Activated T-cell treated with anti-CD3 and anti-CD28 coated beads, Interleukin-2, amount 50 U/mL, for 72 hours (primary cell): ENCODE data around the gene CYB561. TPM values are rescaled to one million over a fixed set of nuclear protein-coding genes. Genes with fewer than 3 reads are reported as not detected.

Experiments
- ATAC-seq, 2 donors: fragments of 150-1000 bp; cut with Tn5 transposase; replicated peaks in 1 of 2; 2 replicates each; pipeline ENCODE4 v1.10.0; 2021; ENCODE audit warnings: moderate library complexity in 2 of 2, mild to moderate bottlenecking in 1 of 2
- DNase-seq, 2 donors: peaks; one replicate each; pipeline ENCODE4 v3.0.0; 2021 to 2022; ENCODE audit warnings: mixed read lengths in 1 of 2
- H3K27ac Mint-ChIP-seq: one replicate; pipeline ENCODE4 v1.8.0; 2022; ENCODE audit warnings: mild to moderate bottlenecking, moderate library complexity, mixed read lengths
- H3K27me3 Mint-ChIP-seq: one replicate; pipeline ENCODE4 v1.8.0; 2022; ENCODE audit warnings: low read depth, mixed read lengths
- H3K36me3 Mint-ChIP-seq, 2 donors: one replicate each; pipeline ENCODE4 v1.8.0; 2022; ENCODE audit warnings: mixed read lengths in 2 of 2, mild to moderate bottlenecking in 1 of 2; ENCODE audit not compliant: insufficient read depth in 2 of 2
- H3K4me1 Mint-ChIP-seq: one replicate; pipeline ENCODE4 v1.8.0; 2022; ENCODE audit warnings: low read depth, mixed read lengths
- H3K4me3 Mint-ChIP-seq, 2 donors: one replicate each; pipeline ENCODE4 v1.8.0; 2022; ENCODE audit warnings: mild to moderate bottlenecking in 2 of 2, mixed read lengths in 2 of 2, moderate library complexity in 2 of 2
- H3K9me3 Mint-ChIP-seq, 2 donors: one replicate each; pipeline ENCODE4 v1.8.0; 2022; ENCODE audit warnings: mixed read lengths in 2 of 2
- total RNA-seq, 2 donors: library from RNA; stranded (reverse); gene quantifications; one replicate each; pipeline ENCODE4 v1.2.3, GENCODE V29; 2022

The CYB561 gene
- total RNA-seq, 2 donors from 2014 or later = 4.7 to 10.2 TPM

GRCh38 chr17:63452046-63452961, 6.2 kb upstream of the CYB561 start:
- ATAC-seq (no peak), DNase-seq (no peak)
- H3K27me3 Mint-ChIP-seq = peaks cover 7% of the 10 kb centered on the region
- no peak overlapping the region for H3K4me3 Mint-ChIP-seq
- no peak overlapping the region for H3K27ac Mint-ChIP-seq
- no peaks in the 10 kb centered on the region for H3K36me3 Mint-ChIP-seq
- H3K4me1 Mint-ChIP-seq = peaks cover 13% of the 10 kb centered on the region
- H3K9me3 Mint-ChIP-seq = no peaks in the 10 kb centered on the region

DNA sequence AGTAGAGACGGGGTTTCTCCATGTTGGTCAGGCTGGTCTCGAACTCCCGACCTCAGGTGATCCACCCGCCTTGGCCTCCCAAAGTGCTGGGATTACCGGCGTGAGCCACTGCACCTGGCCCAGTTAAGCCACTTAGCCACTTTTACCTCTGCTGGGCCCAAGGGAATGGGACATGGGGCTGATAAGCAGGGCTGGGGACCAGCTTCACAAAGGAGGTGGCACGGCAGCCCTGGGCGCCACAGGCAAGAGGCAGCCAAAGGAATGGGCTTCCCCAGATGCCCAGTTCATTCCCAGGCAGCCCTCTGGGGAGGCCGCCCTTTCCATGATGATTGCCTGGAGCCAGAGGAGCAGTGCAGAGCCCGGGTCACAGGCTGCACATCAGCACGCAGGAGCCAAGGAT, 5.0 kb upstream of the CYB561 start:
- Mint-ChIP-seq H3K36me3 (no peaks in the 10 kb centered on the region), H3K27me3 (peaks cover 7% of the 10 kb centered on the region), H3K4me1 (peaks cover 16% of the 10 kb centered on the region), H3K4me3 (no peak overlapping the region), H3K9me3 (no peaks in the 10 kb centered on the region), H3K27ac (no peak overlapping the region)
- DNase-seq (no peak), ATAC-seq (no peak)

DNA sequence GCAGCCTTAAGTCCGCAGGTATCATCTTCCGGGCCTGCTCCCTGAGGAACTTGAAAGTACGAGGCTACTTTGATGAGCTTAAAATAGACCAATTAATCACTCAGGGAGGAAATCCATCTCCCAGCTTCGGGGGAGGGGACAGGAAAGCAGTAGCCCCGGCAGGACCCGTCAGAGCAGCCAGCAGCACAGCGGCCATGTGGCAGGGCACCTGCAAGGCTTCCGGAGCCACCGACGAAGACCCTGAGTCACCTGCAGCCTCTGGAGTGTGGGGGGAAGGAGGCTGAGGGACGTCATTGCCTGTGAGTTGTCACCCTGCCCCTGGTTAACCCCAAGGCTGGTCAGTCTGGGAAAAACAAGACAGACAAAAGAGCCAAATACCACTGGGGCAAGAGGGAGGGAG, 4.4 kb upstream of the CYB561 start:
- DNase-seq = peak in 1 of 2 donors; percentile 24
- Mint-ChIP-seq H3K27ac (no peak overlapping the region), H3K9me3 (no peaks in the 10 kb centered on the region), H3K4me3 (no peak overlapping the region), H3K27me3 (peaks cover 7% of the 10 kb centered on the region), H3K4me1 (peaks cover 16% of the 10 kb centered on the region), H3K36me3 (no peaks in the 10 kb centered on the region)
- no peak for ATAC-seq

DNA sequence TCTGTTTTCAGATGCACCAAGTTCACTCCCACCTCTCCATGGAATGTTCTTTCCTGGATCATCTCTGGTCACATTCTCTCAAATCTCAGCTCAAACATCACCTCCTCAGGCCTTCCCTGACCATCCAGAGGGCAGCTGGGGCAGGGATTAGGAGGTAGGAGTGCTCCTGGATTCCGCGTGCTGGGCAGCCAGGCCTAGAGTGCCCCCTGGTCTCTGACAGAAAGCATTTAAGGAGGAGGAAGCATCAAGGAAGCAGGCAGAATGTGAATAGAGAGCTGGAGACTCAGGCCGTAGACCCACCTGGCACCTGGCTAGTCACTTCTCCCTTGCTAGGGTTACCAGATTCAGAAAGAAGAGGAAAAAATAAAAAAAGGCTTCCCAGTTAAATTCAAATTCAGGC, 2.5 kb upstream of the CYB561 start:
- ATAC-seq (no peak), DNase-seq (no peak)
- Mint-ChIP-seq H3K4me1 (peaks cover 16% of the 10 kb centered on the region), H3K9me3 (no peaks in the 10 kb centered on the region), H3K27me3 (peaks cover 7% of the 10 kb centered on the region), H3K36me3 (no peaks in the 10 kb centered on the region), H3K4me3 (peak overlapping the region in 1 of 2 donors; percentile 35), H3K27ac (peak overlapping the region; percentile 77)

- Mint-ChIP-seq H3K9me3 (no peaks in the 10 kb centered on the region), H3K27ac (peak overlapping the region; percentile 39), H3K36me3 (no peaks in the 10 kb centered on the region), H3K4me1 (peaks cover 19% of the 10 kb centered on the region), H3K27me3 (peaks cover 7% of the 10 kb centered on the region), H3K4me3 (peak overlapping the region; percentile 59 to 63)
- DNase-seq (no peak), ATAC-seq (no peak)
These were observed 1.4 kb upstream of the CYB561 start for GRCh38 chr17:63447471-63448009.

DNA sequence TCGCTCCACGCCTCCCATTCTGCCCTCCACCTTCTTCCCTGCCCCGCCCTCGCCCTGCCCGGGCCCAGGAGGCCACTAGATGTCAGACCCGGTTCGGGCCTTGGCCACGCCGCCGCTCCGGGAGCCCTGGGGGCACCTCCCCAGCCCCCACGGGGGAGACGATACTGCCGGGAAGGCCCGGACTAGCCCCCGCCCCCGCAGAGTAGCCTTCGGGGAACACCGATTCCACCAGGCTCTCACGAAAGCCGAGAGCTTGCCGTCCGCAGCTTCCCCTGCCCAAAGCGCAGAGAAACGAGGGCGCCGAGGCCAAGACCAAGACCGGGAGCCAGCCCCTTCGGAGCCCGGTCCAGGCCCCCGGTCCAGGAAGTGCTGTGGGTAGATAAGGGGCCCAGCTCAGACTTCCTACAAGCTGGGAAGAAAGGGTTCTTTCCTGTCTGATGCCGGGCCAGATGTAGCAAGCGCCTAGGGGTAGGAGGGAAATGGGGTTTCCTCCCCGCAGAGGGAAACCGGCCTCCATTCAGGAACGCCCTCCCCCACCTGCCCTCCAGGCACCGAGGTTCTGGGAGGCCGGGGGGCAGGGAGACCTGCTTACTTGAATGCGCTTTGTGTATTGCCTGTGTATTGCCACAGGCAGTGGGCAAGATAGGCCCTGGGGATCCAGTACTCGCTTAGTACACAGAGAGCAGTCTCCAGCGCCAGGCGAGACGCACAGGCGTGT, 806 bp upstream of the CYB561 start:
- H3K9me3 Mint-ChIP-seq = no peaks in the 10 kb centered on the region
- H3K4me3 Mint-ChIP-seq = peak overlapping the region; percentile 59 to 63
- H3K4me1 Mint-ChIP-seq = peaks cover 22% of the 10 kb centered on the region
- DNase-seq (peak; percentile 51 to 64), ATAC-seq (peak; percentile 18 to 30)
- H3K36me3 Mint-ChIP-seq = no peaks in the 10 kb centered on the region
- peak overlapping the region; percentile 39 for H3K27ac Mint-ChIP-seq
- H3K27me3 Mint-ChIP-seq = peaks cover 4% of the 10 kb centered on the region

DNA sequence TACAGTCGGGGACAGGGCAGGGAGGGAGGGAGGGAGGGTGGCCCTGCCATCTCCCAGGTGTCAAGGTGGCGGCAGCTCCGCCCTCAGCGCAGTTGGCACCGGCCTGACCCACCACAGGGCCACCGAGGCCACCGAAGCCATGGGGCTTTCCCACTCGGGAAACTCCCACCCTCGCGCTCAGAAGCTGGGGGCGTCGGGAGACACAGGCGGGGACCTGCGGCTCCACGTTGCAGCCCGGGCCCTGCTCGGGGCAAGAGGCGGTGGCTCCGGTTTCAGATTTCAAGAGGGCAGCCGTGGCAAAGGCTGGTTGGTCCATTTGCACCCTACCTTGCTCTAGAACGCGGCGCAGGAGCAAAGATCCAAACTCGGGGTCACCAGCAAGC, 544 bp downstream of the CYB561 start:
- peak; percentile 16 to 25 for ATAC-seq
- peak; percentile 46 to 56 for DNase-seq
- peak overlapping the region; percentile 28 for H3K27ac Mint-ChIP-seq
- H3K27me3 Mint-ChIP-seq = no peaks in the 10 kb centered on the region
- peaks cover 24% of the 10 kb centered on the region for H3K4me1 Mint-ChIP-seq
- H3K4me3 Mint-ChIP-seq = peak overlapping the region; percentile 62 to 68
- no peaks in the 10 kb centered on the region for H3K9me3 Mint-ChIP-seq
- no peaks in the 10 kb centered on the region for H3K36me3 Mint-ChIP-seq

- ATAC-seq (no peak), DNase-seq (no peak)
- Mint-ChIP-seq H3K27ac (peak overlapping the region; percentile 45), H3K4me1 (peaks cover 24% of the 10 kb centered on the region), H3K9me3 (no peaks in the 10 kb centered on the region), H3K27me3 (no peaks in the 10 kb centered on the region), H3K36me3 (no peaks in the 10 kb centered on the region), H3K4me3 (peak overlapping the region; percentile 62 to 68)
These were observed 1.0 kb downstream of the CYB561 start for GRCh38 chr17:63445065-63445464.

DNA sequence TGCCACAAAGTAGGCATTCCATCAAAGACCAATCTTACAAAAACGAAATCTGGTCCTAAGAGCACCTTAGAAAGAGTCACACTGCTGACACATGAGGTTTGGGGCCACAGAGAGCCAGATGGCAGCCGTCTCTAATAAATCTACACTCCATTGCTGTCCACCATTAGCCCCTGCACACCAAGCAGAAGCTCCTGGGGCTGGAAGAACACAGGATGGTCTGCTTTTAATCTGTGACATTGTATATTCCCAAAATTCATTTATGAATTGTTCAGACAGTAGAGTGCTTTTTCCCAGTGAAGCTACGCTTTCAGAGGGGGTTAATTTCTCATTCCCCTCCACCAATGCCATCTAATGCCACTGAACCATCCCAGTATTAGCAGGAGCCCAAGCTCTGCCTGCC, 1.6 kb downstream of the CYB561 start:
- peak overlapping the region; percentile 62 to 68 for H3K4me3 Mint-ChIP-seq
- no peaks in the 10 kb centered on the region for H3K27me3 Mint-ChIP-seq
- DNase-seq (no peak), ATAC-seq (no peak)
- no peaks in the 10 kb centered on the region for H3K36me3 Mint-ChIP-seq
- peaks cover 27% of the 10 kb centered on the region for H3K4me1 Mint-ChIP-seq
- no peaks in the 10 kb centered on the region for H3K9me3 Mint-ChIP-seq
- H3K27ac Mint-ChIP-seq = no peak overlapping the region

DNA sequence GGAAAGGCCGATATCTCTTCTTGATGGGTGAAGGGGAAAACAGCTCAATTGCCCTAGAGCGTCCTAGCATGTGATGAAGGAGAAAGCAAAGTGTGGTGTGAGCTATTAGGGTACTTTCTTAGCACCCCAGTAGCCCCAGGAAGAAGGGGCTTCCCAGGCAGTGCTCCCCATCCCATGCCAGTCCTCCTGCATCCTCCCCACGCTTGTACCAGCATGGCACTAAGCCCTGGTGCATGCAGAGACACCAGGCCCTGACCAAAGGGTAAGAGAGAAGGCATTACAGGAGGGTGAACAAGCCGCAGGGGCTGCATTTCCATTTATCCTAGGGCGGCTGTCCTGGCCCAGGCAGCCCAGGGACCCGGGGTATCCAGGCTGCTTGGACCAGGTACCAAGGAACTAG, 3.1 kb downstream of the CYB561 start:
- DNase-seq = no peak
- Mint-ChIP-seq H3K36me3 (no peaks in the 10 kb centered on the region), H3K27ac (no peak overlapping the region)

DNA sequence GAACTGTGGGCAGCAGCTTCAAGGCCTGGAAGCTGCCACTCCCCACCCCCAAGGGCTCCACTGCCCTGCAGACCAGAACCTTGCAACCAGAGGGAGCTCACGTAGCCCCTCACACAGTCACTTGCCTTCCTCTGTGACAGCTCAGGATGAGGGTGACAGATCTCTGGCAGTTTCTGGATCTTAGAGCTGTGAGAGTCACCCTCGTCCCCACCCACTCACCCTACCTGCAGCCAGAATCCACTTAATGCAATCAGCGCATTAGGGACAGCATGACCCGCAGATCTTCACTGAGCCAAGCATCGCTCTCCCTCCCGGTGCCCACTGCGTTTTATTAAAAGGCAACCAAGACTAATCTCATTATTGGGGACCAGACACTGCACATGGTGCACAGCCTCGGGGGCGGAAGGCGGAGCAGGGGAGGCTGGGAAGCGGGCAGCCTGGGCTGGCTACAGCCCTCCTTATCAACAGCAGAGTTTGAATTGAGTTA, 3.5 kb downstream of the CYB561 start:
- H3K9me3 Mint-ChIP-seq = no peaks in the 10 kb centered on the region
- H3K36me3 Mint-ChIP-seq = no peaks in the 10 kb centered on the region
- peak; percentile 16 to 25 for ATAC-seq
- DNase-seq = peak; percentile 25 to 27
- no peaks in the 10 kb centered on the region for H3K27me3 Mint-ChIP-seq
- no peak overlapping the region for H3K27ac Mint-ChIP-seq
- H3K4me3 Mint-ChIP-seq = no peak overlapping the region
- peaks cover 32% of the 10 kb centered on the region for H3K4me1 Mint-ChIP-seq

More for the DNA sequence above, 3.1 kb downstream of the CYB561 start:
- peaks cover 32% of the 10 kb centered on the region for H3K4me1 Mint-ChIP-seq
- no peak for ATAC-seq
- H3K27me3 Mint-ChIP-seq = no peaks in the 10 kb centered on the region
- no peak overlapping the region for H3K4me3 Mint-ChIP-seq
- no peaks in the 10 kb centered on the region for H3K9me3 Mint-ChIP-seq

- ATAC-seq (no peak), DNase-seq (no peak)
- no peaks in the 10 kb centered on the region for H3K36me3 Mint-ChIP-seq
- no peak overlapping the region for H3K4me3 Mint-ChIP-seq
- no peak overlapping the region for H3K27ac Mint-ChIP-seq
- H3K27me3 Mint-ChIP-seq = no peaks in the 10 kb centered on the region
- peaks cover 27% of the 10 kb centered on the region for H3K4me1 Mint-ChIP-seq
- no peaks in the 10 kb centered on the region for H3K9me3 Mint-ChIP-seq
These were observed 4.0 kb downstream of the CYB561 start for GRCh38 chr17:63442074-63442473.

GRCh38 chr17:63441654-63442053, 4.5 kb downstream of the CYB561 start:
- no peaks in the 10 kb centered on the region for H3K27me3 Mint-ChIP-seq
- no peak for ATAC-seq
- no peaks in the 10 kb centered on the region for H3K36me3 Mint-ChIP-seq
- H3K9me3 Mint-ChIP-seq = no peaks in the 10 kb centered on the region
- no peak for DNase-seq
- H3K4me1 Mint-ChIP-seq = peaks cover 26% of the 10 kb centered on the region
- no peak overlapping the region for H3K27ac Mint-ChIP-seq
- H3K4me3 Mint-ChIP-seq = no peak overlapping the region
